Fibroblast of lung (primary cell): ENCODE measurements around the gene ZCCHC14. TPM values are rescaled to one million over a fixed set of nuclear protein-coding genes. Genes with fewer than 3 reads are reported as not detected.
"Not testable (repeated sequence)": the region's sequence is repeated elsewhere in the genome, so short reads cannot be mapped to it uniquely, and the experiment has no call there.

Experiments
- DNase-seq, 2 donors: peaks; one replicate each; pipeline versions ENCODE4 v3.0.0 to v3.0.0-alpha.2; 2010; ENCODE audit warnings: low read depth in 2 of 2
- H2AFZ ChIP-seq: 2 replicates; pipeline ENCODE4 v1.5.1; 2012; ENCODE audit warnings: low read length, control low read depth, inconsistent platforms
- H3K27ac ChIP-seq: 2 replicates; pipeline ENCODE4 v1.5.1; 2011; ENCODE audit warnings: low read length, control low read depth; ENCODE audit not compliant: insufficient read depth
- H3K27me3 ChIP-seq: 2 replicates; pipeline ENCODE4 v1.5.1; 2011; ENCODE audit warnings: mild to moderate bottlenecking, low read length; ENCODE audit not compliant: control insufficient read depth, insufficient read depth
- H3K36me3 ChIP-seq: 2 replicates; pipeline ENCODE4 v1.5.1; 2011; ENCODE audit warnings: low read length; ENCODE audit not compliant: control insufficient read depth, insufficient read depth
- H3K4me1 ChIP-seq: 2 replicates; pipeline ENCODE4 v1.5.1; 2011; ENCODE audit warnings: low read length; ENCODE audit not compliant: control insufficient read depth, insufficient read depth; ENCODE audit errors: extremely low read depth
- H3K4me2 ChIP-seq: 2 replicates; pipeline ENCODE4 v1.5.1; 2011; ENCODE audit warnings: low read length, control low read depth; ENCODE audit not compliant: insufficient read depth; ENCODE audit errors: extremely low read depth
- H3K4me3 ChIP-seq, 4 experiments: fragments of 200-600 bp in 1 of 4; sonication (generic) in 1 of 4; replicated peaks in 1 of 4; 2 replicates each; pipeline ENCODE4 v1.5.1; 2011 to 2016; ENCODE audit warnings: low read length in 4 of 4, low read depth in 3 of 4, mild to moderate bottlenecking in 3 of 4, control low read depth in 2 of 4, inconsistent platforms in 1 of 4, mixed read lengths in 1 of 4; ENCODE audit not compliant: insufficient read depth in 1 of 4; ENCODE audit errors: control extremely low read depth in 1 of 4
- H3K79me2 ChIP-seq: 2 replicates; pipeline ENCODE4 v1.5.1; 2012; ENCODE audit warnings: mild to moderate bottlenecking, low read length, inconsistent platforms; ENCODE audit not compliant: control insufficient read depth, insufficient read depth
- H3K9ac ChIP-seq: 2 replicates; pipeline ENCODE4 v1.5.1; 2011; ENCODE audit warnings: mild to moderate bottlenecking, low read length, control low read depth; ENCODE audit not compliant: insufficient read depth
- H3K9me3 ChIP-seq: 2 replicates; pipeline ENCODE4 v1.5.1; 2012; ENCODE audit warnings: low read depth, low read length; ENCODE audit not compliant: control insufficient read depth, insufficient read depth
- H4K20me1 ChIP-seq: 2 replicates; pipeline ENCODE4 v1.5.1; 2011; ENCODE audit warnings: low read length; ENCODE audit not compliant: control insufficient read depth, insufficient read depth; ENCODE audit errors: extremely low read depth
- CTCF ChIP-seq, 2 donors: IDR thresholded peaks in 1 of 2; conservative IDR thresholded peaks in 1 of 2; 1 replicate in 1 of 2; 2 replicates in 1 of 2; pipeline ENCODE4 v1.5.1; 2011 to 2012; ENCODE audit warnings: low read length in 2 of 2, control low read depth in 1 of 2, inconsistent platforms in 1 of 2, low read depth in 1 of 2, mild to moderate bottlenecking in 1 of 2
- EZH2 ChIP-seq: IDR thresholded peaks from 2 replicates; pipeline ENCODE4 v1.5.1; 2012; ENCODE audit warnings: low read length, control low read depth, mild to moderate bottlenecking; ENCODE audit errors: missing control alignments
- polyA plus RNA-seq, 2 donors: library from polyadenylated mRNA; depleted of rRNA in 1 of 2; stranded (reverse) in 1 of 2; unstranded in 1 of 2; fragments of >200 nt; gene quantifications; 2 replicates each; pipeline ENCODE4 v1.2.1, GENCODE V29; 2011 to 2012; ENCODE audit warnings: missing spikeins in 1 of 2
- total RNA-seq: library from RNA; depleted of rRNA; stranded (reverse); fragments of >200 nt; gene quantifications from 2 replicates; pipeline ENCODE4 v1.2.1, GENCODE V29; 2014

The ZCCHC14 gene
- total and polyA plus RNA-seq, 2 donors (not counting 1 experiment from before 2014, with no cell fraction given), result 6.4 to 16.3 TPM

- peak overlapping the region; percentile 38 for H3K27ac ChIP-seq
- peak in 1 of 2 donors; percentile 18 for DNase-seq
- peak overlapping the region; percentile 48 for H3K4me2 ChIP-seq
- TF ChIP-seq EZH2 (no peak), CTCF (conservative IDR thresholded peaks at IDR 0.05 in 1 of 2, IDR thresholded peaks at IDR 0.05 in 1 of 2; ENCODE audit: low read depth in 1 of 2, low read length in 2 of 2) (no peak)
- peak overlapping the region; percentile 44 to 71 (median 69) for H3K4me3 ChIP-seq
- H3K79me2 ChIP-seq, result peaks cover 55% of the 10 kb centered on the region
- peaks cover 6% of the 10 kb centered on the region for H3K36me3 ChIP-seq
- no peaks in the 10 kb centered on the region for H4K20me1 ChIP-seq
- no peak overlapping the region for H2AFZ ChIP-seq
- H3K27me3 ChIP-seq, result no peaks in the 10 kb centered on the region
- H3K9me3 ChIP-seq, result no peaks in the 10 kb centered on the region
- H3K4me1 ChIP-seq, result peaks cover 21% of the 10 kb centered on the region
- peak overlapping the region; percentile 63 for H3K9ac ChIP-seq
These were observed 2.6 kb downstream of the ZCCHC14 start for GRCh38 chr16:87490096-87490798.

DNA sequence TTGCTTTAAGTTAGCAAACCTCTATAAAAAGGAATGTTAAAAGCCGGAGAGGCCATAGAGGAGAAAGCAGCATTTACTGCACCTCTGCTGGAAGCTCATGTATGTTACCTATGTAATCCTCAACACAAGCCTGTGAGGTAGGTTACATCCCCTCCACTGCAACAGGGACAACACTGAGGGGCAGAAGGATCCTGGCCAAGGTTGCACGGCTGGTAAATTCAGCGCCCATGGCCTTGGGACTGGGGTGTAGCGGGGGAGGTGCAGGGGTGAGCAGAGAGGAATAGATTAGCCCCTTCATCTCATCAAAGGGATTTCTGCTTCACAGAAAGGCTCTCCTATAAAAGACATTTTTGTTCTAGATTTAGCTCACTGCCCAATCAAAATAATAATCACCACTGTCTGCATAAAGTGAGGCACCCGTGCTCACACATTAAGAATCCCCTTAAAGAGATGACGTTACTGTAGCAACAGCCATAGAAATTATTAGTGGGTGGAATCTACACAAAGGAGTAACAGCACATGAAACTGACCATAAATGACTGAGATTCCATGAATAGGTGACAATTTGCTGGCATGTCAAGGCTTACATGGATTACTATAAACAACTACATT lies 3.3 kb downstream of the ZCCHC14 start:
- H3K4me3 ChIP-seq, result peak overlapping the region; percentile 44 to 71 (median 69)
- DNase-seq, result no peak
- no peak overlapping the region for H2AFZ ChIP-seq
- H3K4me2 ChIP-seq, result peak overlapping the region; percentile 48
- no peaks in the 10 kb centered on the region for H3K27me3 ChIP-seq
- H3K36me3 ChIP-seq, result peaks cover 6% of the 10 kb centered on the region
- H3K79me2 ChIP-seq, result peaks cover 57% of the 10 kb centered on the region
- peaks cover 21% of the 10 kb centered on the region for H3K4me1 ChIP-seq
- peak overlapping the region; percentile 0 for H3K9ac ChIP-seq
- H3K27ac ChIP-seq, result peak overlapping the region; percentile 38
- no peaks in the 10 kb centered on the region for H3K9me3 ChIP-seq
- no peaks in the 10 kb centered on the region for H4K20me1 ChIP-seq
- TF ChIP-seq CTCF (conservative IDR thresholded peaks at IDR 0.05 in 1 of 2, IDR thresholded peaks at IDR 0.05 in 1 of 2; ENCODE audit: low read depth in 1 of 2, low read length in 2 of 2), result no peak
- TF ChIP-seq EZH2, result no peak

DNA sequence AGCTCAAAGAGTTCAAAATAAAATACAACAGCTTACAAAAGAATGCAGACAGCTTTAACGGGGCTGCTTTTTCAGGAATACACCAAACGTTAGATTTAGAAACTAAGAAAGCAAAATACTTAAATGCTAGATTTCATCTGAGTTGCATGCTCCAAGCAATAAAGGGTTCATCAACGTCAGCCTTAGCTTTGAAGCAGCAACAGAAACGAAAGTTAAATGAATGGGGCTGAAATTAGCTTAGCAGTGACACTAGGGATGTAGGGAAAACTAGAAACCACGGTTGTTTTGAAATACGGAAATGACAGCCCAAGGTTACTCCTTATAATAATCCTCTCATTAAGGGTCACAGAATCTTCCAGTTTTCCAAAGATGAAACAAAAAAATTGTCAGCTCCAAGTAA lies 3.9 kb downstream of the ZCCHC14 start:
- H3K9me3 ChIP-seq, H3K9ac ChIP-seq, H2AFZ ChIP-seq, H4K20me1 ChIP-seq, H3K27me3 ChIP-seq, H3K36me3 ChIP-seq: not testable (repeated sequence)
- Histone ChIP-seq H3K27ac (peak overlapping the region; percentile 38), H3K4me3 (peak overlapping the region; percentile 44 to 71 (median 69)), H3K4me1 (peaks cover 23% of the 10 kb centered on the region), H3K4me2 (peak overlapping the region; percentile 48), H3K79me2 (peaks cover 63% of the 10 kb centered on the region)
- peak in 1 of 2 donors; percentile 33 for DNase-seq
